Diencephalon (tissue), 1 donor: ENCODE results near the gene RNPEPL1. TPM values are rescaled to one million over a fixed set of nuclear protein-coding genes. Genes with fewer than 3 reads are reported as not detected.

Experiments
- total RNA-seq: library from RNA; depleted of rRNA; stranded (reverse); fragments of >200 nt; gene quantifications from one replicate; pipeline ENCODE4 v1.2.3, GENCODE V29; 2014

Gene RNPEPL1, protein sequence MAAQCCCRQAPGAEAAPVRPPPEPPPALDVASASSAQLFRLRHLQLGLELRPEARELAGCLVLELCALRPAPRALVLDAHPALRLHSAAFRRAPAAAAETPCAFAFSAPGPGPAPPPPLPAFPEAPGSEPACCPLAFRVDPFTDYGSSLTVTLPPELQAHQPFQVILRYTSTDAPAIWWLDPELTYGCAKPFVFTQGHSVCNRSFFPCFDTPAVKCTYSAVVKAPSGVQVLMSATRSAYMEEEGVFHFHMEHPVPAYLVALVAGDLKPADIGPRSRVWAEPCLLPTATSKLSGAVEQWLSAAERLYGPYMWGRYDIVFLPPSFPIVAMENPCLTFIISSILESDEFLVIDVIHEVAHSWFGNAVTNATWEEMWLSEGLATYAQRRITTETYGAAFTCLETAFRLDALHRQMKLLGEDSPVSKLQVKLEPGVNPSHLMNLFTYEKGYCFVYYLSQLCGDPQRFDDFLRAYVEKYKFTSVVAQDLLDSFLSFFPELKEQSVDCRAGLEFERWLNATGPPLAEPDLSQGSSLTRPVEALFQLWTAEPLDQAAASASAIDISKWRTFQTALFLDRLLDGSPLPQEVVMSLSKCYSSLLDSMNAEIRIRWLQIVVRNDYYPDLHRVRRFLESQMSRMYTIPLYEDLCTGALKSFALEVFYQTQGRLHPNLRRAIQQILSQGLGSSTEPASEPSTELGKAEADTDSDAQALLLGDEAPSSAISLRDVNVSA
- 6.7 TPM for total RNA-seq

DNA sequence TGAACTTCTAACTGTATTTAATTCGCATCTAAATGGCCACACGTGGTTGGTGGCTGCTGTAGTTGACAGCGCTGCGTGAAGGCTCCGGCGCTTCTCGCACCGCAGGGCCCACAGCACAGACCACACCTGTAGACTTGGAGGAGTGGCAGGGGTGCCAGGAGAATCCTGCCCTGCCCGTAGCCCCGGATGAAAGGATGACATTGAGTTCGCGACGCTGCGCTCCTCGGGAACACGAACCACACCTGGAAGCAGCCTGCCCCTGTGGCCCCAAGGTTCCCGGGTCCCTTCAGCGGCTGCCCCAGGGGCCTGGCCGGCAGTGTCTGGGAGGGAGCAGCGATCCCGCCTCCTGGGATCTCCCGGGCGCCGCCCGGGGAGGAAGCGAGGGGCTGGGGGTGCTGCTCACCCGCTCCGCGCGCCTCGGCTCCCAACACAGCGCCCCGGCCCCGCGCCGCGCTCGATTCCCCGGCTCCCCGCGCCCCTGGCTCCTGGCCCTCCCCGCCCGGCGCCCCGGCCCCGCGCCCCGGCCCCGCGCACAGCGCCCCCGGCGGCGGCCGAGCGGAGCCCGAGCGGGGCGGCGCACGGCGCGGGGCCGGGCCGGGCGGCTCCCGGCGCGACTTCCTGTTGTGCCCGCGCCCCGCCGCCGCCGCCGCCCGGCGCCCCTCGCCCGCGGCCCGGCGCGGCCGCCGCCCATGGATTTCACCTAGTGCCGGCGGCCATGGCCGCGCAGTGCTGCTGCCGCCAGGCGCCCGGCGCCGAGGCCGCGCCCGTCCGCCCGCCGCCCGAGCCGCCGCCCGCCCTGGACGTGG is at the start of gene RNPEPL1:
RNPEPL1 (plus strand) TSS at position 613 of the 806 bp plus-strand sequence; CDS start at position 716, 103 bp downstream.

DNA sequence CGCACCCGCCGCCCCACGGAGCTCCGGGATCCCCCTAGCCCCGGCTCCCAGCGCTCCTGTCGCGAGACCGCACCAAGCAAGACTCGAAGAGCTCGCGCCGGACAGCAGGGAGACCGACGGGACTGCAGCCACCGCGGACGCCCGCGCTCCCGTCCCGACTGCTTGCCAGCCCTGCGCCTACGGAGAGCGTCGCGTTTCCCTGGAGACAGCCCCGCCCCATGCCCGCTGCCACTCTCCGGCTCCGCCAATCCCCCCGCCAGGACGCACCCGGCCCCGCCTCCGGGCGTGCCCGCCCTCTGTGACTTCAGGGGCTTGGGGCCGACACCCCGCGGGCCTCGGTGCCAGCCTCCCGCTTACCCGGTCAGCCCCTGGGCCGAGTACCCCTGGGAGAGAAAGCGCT is 10.5 kb upstream of the RNPEPL1 start, which contains the start of gene ANKMY1:
ANKMY1 (minus strand) TSS at position 181 of the 400 bp plus-strand sequence. CDS start 653 bp downstream, outside the sequence.

DNA sequence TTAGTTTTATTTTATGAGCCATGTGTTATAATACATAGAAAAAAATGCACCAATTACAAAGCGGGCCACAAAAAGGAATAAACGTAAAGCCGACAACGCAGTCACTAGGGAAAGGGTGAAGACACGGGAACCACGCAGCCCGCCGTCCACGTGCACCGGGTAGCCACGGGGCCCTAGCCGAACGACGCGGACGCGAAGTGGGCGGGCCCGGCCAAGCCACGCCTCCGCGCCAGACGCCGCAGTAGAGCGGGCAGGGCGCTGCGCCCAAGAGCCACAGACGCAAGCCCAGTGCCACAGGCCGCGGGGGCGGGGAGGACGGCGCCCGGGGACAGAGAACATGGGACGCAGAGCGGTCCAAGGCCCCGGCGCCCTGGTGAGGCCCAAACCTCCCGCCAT is 8.2 kb upstream of the RNPEPL1 start, which contains the start of gene DUSP28:
DUSP28 (plus strand) TSS at position 274 of the 396 bp plus-strand sequence. CDS start 328 bp downstream, outside the sequence.

DNA sequence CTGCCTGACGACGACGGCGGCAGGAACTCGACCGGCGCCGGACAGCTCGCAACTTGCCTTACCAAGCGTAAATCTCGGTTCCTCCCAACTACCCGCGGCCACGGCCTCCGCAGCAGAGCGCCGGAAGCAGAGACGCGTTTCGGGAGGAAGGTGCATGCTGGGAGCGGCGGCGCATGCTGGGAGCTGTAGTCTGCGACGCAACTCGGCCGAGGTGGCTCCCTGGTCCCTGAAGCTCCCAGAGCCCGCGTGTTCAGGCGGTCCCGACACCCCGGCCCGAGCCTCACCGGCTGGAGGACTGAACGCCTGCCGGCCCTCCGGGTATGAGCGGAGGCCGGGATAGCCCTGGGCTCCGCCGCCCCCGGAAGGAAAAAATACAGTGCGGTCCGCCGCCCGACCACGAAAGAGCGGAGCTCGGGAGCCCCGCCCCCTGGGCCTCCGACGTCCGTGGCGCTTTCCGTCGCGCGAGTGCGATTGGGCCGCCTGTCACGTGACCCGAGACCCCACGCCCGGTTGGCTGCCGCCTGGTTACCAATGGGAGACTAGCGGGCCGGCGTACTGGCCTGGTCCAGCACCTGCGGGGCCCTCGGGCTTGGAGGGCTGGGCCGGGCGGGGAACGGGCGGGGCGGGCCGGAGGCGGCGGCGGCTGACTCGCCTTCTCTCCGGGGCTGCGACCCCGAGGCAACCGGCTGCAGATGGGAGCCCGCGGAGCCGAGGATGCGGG is 18.1 kb downstream of the RNPEPL1 start, which contains the start of gene CAPN10:
CAPN10 (plus strand) TSS at position 537 of the 721 bp plus-strand sequence; CDS start at position 715, 178 bp downstream.

DNA sequence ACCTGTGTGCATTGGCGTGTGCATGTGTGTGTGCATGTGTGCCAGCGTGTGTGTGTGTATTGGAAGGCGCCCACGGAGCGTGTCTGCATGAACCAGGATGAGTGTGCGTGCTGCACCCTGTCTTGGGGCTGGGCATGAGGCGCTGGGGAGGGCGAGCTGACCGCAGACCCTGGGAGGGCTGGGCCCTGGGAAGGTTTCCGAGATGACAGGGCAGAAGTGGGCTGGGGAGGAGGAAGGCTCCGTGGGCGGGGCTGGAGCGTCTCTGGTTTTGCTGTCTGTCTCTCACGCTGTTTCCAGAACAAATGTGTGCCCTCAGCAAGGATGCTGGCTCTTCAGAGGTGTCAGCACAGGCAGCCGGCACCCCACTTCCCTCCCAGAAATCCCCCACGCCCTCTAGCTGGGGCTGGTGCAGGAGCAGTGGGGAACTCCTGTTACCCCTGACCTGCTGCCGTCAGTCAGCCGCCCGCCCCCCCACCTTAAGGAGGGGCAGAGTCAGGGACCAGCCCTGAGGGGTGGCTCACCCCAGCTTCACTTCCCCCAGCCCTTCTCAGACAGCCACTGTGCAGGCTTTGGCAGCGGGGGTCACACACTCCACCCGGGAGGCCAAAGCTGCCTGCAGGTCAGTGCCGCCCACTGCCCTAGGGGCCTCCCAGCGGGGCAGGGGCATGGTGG is 56.8 kb downstream of the RNPEPL1 start, which contains the start of gene GPR35:
GPR35 (plus strand) TSS at position 531 of the 672 bp plus-strand sequence. CDS start 4,473 bp downstream, outside the sequence.

Other genes with a start within 250 kb of the RNPEPL1 start
- 86.5 TPM for gene GPC1, start 132.8 kb upstream of the RNPEPL1 start, total RNA-seq
- gene ANKMY1, start 10.5 kb upstream of the RNPEPL1 start, total RNA-seq: 15.5 TPM
- 9.5 TPM for gene DUSP28, start 8.1 kb upstream of the RNPEPL1 start, total RNA-seq
- gene CAPN10, start 18.2 kb downstream of the RNPEPL1 start, total RNA-seq: 20.5 TPM
- gene GPR35, start 57.0 kb downstream of the RNPEPL1 start, total RNA-seq: 0.46 TPM
- not detected for gene AQP12B, start 114.4 kb downstream of the RNPEPL1 start, total RNA-seq
- not detected for gene AQP12A, start 123.4 kb downstream of the RNPEPL1 start, total RNA-seq